DMS 273 (cell line): ENCODE results near the gene SLC4A1AP.

Experiments
- DNase-seq: peaks from one replicate; lab custom pipeline; 2025; ENCODE audit not compliant: unreplicated experiment; lab: John Stamatoyannopoulos, UW

The SLC4A1AP gene

DNA sequence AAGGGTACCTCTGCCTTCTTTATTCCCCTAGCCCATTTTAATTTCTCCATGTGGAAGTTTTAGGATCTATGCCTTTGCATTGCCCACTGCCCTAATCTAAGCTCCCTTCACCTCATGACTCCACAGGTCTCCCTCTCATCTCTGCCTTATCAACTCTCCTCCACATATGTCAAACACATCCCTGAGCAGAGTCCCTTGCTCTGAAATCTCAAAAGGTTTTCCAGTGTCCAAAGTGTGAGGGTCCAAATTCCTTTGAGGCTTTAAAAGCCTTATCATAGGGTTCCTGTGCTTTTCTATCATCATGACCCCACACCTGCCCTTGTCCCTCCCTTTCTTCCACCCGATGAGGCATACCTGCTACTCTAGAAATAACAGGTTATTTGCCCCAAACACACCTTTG is 38.6 kb downstream of the SLC4A1AP start:
- no peak for DNase-seq

DNA sequence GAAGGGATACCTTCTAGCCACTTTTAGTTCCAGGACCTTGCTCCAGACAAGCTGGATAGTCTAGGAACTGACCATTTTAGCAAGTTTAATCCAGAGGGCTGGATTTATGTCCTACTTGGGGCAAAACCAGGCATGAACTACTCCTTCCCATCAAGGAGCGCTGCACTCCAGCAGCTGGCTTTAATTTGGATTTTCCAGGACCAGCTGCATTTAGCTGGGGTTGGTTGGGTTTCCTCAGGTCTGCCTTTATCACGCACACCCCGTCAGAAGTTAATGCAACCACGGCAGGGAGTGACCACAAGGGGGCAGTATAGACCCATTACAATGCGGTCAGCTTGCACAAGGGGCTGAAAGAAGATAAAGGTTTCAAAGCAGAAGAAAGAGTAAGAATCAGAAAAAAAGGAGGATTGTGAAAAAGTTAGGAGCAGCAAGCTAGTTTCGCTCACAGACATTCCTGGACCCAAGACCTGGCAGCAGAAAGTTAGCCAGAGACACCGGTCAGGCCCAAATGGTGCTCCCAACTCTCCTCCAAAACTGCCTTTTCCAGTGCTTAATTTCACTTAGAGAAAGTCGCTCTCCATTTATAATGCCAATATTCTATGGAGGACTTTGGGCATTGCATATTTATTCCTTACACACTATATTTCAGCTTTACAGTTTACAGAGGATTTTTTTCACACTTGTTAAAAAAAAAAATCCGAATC is 40.1 kb downstream of the SLC4A1AP start:
- peak; percentile 92 for DNase-seq

DNA sequence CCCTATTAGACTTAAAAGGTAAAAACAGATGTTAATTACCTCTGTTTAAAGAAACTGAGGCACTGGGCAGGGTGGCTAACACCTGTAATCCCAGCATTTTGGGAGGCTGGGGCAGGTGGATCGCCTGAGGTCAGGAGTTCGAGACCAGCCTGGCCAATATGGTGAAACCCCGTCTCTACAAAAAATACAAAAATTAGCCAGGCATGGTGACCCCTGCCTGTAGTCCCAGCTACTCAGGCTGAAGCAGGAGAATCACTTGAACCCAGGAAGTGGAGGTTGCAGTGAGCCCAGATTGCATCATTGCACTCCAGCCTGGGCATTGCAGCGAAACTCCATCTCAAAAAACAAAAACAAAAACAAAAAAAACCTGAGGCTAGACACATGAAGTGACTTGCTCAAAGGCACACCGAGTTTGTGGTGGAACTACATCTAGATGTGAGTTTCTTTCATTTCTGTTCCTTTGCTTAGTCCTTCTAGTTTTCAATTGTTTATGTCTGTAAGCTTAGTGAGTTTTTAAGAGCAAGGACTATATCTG is 40.7 kb downstream of the SLC4A1AP start:
- DNase-seq = no peak

DNA sequence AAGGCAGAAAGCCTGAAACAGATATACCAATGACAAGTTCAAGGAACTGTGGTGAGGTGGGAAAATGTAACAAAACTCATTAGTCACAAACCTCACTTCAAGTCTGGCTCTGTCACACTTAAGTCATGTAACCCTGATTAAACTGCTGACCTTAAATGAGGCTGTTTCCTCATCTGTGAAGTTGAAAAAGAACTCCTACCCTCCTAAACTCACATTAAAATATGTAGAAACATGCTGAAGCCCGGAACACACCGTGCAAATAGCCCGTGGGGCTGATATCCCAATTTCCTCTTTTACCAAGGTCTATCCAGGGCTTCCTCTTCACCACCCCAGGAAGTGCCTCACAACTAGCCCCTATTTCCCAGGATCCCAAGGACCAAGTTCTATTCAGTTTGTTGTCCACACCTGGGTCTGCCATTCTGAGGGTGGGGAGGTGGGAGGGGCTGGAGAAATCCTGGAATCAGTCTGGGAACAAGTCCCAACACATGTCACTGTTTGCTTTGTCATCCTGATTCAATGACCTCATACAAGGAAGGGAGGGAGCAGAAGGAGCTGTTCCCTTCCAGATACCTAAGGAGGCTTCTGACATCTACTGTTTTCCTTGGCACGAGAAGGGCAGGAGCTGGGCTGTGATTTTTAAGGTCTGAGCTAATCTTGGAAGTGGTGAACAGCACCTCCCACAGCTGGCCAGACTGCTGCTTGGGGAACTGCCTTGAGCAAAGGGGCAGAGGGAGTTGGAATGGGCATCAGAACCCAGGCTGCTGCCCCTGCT is 42.3 kb downstream of the SLC4A1AP start:
- peak; percentile 82 for DNase-seq

DNA sequence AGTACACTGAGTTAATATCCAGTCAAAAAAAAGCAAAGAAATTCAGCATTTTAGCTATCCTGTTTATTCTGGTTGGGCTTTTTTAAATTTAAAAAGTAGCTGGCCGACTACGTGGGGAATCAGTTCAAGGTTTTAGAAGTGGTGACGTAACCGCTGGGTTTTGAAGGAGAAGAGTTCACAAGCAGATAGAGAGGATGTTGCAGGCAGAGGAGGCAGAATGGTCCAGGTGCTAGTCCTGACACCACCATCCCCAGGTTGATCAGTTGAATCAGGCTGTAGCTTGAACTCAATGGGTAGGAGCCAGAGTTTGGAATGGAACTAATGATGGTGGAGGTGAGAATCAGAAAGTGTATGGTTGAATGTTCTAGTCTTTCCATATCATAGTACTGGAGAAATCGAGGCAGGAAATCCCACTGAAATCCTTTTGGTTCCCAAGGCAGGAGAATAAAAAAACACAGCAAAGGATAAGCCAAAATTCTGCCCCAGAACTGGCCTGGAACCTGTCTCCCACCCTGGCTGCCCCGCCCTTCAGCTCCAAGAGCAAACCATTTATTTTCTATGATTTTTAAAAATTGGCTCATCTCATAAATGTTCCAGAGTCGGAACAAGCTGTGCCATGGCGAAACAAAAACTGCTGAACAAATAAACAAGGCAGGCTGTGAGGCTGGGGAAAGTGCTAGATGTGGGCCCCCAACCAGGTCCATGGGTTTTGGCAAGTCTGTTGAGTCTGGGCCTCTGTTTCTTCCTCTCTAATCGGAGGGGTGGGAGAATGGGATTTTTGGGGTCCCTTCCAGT is 44.0 kb downstream of the SLC4A1AP start:
- no peak for DNase-seq

DNA sequence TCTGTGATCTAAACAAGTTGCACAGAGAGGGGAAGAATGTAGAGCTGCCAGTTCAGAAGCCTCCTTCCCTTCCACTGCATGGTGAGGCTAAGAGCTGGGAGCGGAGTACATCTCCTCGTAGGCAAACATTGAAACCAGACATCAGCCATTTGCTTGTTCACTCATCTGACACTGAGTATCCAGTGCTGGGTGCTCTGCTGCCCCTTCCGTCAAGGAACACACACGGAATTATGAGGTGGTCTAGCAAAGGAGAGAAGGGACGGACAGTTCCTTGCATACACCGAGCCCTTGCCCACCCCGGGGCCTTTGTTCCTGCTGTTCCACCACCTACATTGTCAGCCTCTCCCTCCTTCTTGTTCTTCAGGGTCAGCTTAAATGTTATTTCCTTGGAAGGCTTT is 44.6 kb downstream of the SLC4A1AP start:
- no peak for DNase-seq

DNA sequence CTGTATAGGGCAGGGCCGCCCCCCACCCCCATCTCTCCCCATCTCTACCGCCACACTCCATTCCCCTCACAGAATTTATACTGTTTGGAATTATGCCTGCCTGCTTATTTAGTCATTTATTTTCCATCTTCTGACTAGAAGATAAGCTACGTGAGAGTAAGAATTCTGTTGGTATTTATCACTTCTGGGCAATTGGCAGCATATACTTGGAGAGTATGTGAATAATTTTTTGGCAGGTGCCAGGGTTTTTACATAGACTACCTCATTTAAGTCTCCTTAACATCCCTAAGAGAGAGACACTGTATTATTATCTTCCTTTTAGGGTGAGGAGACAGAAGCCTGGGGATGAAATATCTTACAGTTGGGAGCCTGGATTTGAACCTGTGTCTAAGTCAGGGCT is 45.0 kb downstream of the SLC4A1AP start:
- no peak for DNase-seq

DNA sequence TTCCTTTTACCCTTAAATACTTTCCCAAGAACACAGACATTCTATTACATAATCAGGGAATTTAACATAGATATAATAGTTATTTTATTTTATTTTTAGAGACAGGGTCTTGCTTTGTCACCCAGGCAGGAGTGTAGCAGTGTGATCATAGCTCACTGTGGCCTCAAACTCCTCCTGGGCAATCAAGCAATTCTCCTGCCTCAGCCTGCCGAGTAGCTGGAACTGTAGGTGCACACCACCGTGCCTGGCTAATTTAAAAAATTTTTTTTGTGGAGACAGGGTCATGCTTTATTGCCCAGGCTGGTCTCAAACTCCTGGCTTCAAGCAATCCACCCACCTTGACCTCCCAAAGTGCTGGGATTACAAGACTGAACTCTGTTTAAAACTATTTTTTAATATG is 45.6 kb downstream of the SLC4A1AP start:
- no peak for DNase-seq

DNA sequence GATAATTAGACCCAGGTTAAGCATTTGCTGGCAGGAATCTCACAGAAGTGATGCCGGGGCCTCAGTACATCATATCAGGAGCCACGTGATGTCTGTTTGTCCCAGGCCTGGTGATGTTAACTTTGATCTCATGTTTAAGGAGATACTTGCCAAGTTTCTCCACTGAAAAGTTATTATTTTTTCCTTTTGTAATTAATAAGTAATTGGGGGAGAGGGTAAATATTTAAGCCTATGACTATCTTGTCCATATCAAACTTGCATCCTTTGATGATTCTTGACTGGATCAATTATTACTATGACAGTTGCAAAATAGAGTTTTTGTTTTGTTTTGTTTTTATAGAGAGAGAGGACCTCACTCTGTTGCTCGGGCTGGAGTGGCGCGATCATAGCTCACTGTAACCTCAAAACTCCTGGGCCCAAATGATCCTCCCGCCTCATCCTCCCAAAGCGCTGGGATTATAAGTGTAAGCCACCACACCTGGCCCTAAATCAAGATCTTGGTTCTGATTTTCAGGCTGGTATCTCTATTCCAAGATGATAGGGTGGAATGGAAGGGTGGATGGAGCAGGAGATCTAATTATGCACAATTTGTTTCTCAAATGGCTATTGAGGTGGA is 46.4 kb downstream of the SLC4A1AP start:
- DNase-seq = no peak

DNA sequence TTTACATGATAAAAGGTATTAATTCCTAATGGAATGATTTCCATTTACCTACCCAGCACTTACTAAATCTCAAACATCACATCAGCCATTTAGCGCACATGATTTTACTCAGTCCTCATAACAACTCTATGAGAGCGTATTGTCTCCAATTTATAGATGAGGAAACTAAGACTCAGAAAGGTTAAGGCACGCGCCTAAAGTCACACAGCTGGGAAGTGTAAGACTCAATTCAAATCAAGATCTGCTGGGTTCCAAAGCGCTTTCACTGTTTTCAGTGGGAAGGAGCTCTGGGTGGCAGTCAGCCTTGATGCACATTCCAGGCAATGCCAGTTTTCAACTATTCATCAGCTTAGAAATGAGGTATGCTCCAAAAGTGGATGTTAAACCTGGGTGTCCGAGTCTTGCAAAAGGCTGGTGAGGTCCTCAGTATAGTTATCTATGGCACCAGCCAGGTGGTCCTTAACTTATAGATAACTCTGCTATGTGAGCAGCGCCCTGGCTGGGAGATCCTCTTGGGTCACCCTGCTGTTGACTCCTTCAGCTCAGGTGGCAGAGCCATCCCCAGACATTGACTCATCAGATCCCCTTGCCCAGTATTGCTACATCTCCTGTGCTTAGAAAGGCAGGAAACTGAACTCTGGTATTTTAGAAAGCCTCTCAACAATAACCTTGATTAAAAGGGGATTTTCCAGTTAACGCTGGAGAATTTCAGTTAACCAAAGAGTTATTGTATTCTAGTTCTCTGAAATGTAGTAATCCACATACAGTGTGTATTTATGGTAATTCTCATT is 47.1 kb downstream of the SLC4A1AP start:
- no peak for DNase-seq

DNA sequence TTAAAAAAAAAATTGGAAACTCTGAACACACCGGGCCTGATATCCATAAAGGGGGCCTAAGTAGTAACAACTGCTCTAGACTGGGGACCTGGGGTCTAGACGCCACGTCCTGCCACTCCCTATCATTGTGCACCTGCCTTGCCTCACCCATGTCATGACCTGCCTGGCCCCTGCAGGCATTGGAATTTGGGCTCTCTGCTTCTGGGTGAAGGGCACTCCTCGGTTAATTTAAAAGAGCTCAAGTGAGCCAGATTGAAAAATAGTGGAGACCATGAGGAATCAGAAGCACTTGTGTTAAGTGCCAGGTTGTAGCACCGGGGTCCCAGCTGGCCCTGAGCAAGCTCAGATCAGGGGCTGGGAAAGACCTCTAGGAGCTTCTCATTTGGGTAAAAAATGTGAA is 48.1 kb downstream of the SLC4A1AP start:
- DNase-seq = no peak

DNA sequence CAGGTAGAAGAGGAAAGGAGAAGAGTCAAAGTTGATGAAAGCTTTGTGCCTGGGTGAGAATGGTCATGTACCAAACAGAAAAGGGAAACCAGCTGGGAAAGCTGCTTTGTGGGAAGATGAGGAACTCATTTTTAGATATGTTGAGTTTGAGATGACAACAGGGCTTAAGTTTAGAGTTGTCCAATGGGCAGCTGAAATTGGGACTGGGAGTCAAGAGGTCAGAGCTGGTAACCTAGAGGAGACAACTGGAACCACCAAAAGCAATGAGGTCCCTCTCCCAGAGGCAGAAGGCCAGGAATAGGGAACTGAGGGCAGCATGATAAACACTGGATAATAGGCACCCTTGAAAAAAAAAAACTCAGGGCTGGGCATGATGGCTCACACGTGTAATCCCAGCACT is 48.8 kb downstream of the SLC4A1AP start:
- DNase-seq = no peak

DNA sequence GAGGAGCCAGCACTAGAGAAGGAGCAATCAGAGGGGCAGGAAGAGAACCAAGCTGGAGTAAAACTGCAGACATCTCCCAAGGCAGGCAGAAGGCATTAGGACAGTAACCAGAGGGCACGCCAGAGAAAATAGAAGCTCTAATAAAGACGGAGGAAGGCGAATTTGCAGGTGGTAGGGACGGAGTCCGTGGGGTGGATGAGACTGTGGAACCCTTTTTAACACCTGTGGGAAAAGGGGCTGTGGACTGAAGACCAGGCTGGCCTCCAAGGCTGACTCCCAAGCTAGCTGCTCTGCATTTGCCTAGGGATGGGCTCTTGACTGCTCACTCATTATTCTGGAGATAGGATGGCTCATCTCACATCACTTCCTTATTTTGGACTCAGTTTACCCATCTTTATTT is 49.5 kb downstream of the SLC4A1AP start:
- DNase-seq = no peak

DNA sequence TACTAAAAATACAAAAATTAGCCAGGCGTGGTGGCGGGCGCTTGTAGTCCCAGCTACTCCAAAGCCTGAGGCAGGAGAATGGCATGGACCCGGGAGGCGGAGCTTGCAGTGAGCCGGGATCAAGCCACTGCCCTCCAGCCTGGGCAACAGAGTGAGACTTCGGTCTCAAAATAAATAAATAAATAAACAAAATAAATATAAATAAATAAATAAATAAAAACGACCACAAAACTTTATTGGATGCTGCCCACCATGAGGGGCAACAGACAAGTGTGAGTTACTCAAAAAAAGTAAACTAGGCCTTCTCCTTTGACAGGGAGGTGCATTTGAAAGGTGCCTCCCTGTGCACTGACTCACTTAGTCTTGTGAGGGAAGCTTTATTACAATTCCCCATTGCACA is 50.4 kb downstream of the SLC4A1AP start:
- no peak for DNase-seq

DNA sequence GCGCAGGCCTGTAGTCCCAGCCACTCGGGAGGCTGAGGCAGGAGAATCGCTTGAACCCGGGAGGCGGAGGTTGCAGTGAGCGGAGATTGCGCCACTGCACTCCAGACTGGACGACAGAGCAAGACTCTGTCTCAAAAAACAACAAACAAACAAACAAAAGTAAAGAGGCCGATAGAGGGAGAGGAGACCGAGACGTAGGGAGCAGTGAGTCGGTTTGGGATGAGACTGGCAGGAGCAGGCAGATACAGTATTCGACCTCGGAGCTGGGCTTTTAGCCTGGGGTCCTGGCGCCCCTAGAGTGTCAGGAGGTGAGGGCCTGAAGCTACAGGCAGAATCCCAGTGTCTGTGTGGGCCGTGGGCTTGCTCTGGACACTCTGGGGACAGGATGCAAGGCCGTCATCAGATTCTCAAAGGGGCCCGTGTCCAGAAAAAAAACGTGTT is 51.2 kb downstream of the SLC4A1AP start:
- no peak for DNase-seq

DNA sequence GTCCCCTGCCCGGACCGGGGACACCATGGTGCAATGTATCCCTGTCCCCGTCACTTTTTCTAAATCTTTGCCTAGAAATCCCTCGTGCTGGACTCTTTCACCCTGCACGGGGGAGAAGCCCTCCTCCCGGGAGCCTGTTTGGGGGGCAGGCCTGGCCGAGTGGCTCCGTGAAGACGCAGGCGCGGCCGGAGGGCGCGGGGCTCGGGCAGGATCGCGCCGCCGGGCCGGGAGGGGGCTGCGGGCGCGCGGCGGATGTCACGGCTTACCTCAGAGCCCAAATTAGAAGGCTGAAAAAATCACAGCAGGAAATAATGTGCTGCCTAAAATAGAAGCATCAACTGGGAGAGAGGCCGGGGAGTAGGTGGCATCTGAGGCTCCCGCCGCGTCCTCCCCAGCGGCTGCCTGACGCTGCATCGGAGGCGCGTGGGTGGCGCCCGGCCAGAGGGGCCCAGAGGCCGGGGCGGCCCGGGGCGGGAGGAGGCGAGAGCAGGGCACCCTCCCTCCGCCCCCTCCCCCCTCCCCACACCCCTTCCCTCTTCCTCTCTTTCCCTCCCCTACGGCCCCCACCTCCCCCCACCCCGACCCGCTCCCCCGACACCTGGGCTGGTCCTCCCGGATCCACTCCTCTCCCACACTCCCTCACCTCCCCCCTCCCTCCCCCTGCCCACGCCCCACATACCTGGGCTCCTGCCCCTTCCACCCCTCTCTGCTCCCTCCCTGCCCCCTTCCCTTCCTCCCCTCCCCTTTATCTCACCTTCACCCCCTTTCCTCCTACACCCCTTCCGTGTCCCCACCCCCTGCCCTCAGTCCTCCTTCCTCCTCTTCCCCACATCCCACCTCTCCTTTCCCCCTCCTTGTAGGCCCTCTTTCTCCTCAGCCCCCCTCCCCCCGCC is 51.9 kb downstream of the SLC4A1AP start:
- peak; percentile 73 for DNase-seq

DNA sequence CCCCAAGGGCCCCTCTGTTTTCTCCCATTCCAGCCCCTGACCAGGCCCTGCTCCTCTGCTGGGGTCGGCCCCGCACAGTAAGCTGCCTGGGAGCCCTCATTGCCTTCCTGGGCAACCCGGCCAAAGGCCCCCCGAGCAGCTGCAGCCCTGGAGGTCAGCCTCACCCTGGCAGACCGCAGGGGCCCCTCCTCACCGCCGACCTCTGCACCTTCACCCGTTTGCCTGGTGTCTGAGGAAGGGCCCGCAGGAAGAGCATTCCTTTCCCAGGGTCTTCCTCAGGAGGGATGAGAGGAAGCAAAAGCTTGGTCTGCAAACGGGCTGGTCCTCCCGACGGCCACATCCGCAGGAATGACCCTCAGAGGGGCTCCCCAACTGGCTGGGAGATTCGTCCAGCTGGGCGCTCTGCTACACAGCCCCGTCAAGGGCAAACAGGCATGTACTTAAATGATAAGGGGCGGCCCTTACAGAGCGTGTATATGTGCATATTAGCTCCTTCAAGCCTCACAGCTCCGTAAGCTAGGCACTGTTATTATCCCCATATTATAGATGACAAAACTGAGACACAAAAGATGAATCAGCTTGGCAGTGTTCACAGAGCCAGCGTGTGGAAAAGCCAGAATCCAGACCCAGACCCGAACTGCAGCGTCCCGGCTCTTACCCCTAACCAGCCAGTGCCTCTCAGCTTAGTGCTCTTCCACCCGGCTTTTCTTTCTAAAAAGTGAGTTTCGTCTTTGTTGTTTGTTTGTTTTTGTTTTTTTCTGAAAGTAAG is 52.8 kb downstream of the SLC4A1AP start:
- peak; percentile 50 for DNase-seq

DNA sequence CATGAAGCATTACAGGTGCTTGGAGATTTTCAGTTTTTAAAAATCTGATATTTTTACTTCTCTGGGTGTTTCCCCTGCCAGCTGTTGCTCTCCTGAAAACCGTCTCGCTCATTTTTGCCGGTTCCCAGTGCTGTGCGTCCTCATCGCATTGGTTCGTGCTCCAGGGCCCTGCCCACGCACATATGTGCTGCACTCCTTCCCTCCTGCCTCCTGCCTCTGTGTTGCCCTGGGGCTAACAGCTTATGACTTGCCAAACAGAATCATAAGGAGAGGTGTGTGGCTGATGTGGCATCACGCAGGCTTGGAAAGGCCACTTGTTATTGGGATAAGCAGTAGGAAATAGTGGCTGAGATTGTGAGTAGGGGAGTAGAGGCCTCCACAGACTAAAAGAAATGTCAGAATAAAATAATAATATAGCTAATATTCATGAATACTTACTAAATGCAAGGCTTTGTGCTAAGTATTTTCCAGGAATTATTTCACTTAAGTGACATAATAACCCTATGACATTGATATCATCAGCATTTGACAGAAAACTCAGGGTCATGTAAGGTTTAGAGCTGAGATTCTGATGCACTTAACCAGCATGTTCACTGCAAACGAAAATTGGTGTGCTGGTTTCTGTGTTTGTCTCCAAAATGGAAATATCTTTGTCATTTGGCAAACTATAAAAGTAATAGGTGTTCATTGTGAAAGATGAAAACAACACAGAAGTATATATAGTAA is 53.5 kb downstream of the SLC4A1AP start:
- peak; percentile 92 for DNase-seq
